K562 (cell line): ENCODE data around the gene CLDN7. TPM values are rescaled to one million over a fixed set of nuclear protein-coding genes. Genes with fewer than 3 reads are reported as not detected.
A peak's percentile ranks its signal among the peaks of the same experiment; 100 is the strongest.

Experiments
- CCAR2 ChIP-seq: fragments of 200-400 bp; formaldehyde crosslinking; IDR thresholded peaks from 2 replicates; pipeline ENCODE4 v1.6.1; 2017; ENCODE audit warnings: mild to moderate bottlenecking, low read depth, low read length
- EGR1 ChIP-seq: fragments of 450-650 bp; conservative IDR thresholded peaks from 2 replicates; pipeline ENCODE4 v1.6.1; 2017; ENCODE audit warnings: mild to moderate bottlenecking
- ETV5 ChIP-seq: sonication (generic); formaldehyde crosslinking; IDR thresholded peaks from 2 replicates; pipeline ENCODE4 v1.4.0; 2020; ENCODE audit warnings: low read depth, mild to moderate bottlenecking, missing genetic modification reagents
- FOXP1 ChIP-seq: sonication (generic); formaldehyde crosslinking; IDR thresholded peaks from 2 replicates; pipeline ENCODE4 v1.8.0; 2022; ENCODE audit warnings: mild to moderate bottlenecking, missing genetic modification reagents
- GMEB1 ChIP-seq: fragments of 250-450 bp; sonication (Bioruptor Pico); IDR thresholded peaks from 2 replicates; pipeline ENCODE4 v1.4.0; 2020; ENCODE audit warnings: mild to moderate bottlenecking
- HMG20A ChIP-seq: fragments of 450-650 bp; formaldehyde crosslinking; conservative IDR thresholded peaks from 2 replicates; pipeline ENCODE4 v1.4.0; 2020; ENCODE audit warnings: mild to moderate bottlenecking, mixed read lengths
- HNRNPH1 ChIP-seq: fragments of 200-400 bp; formaldehyde crosslinking; optimal IDR thresholded peaks from 2 replicates; pipeline ENCODE3; 2017; ENCODE audit warnings: low read depth, mild to moderate bottlenecking, low read length, moderate library complexity
- HSF4 ChIP-seq: fragments of 250-450 bp; sonication (Bioruptor Pico); IDR thresholded peaks from 2 replicates; pipeline ENCODE4 v2.1.2; 2022; ENCODE audit warnings: mild to moderate bottlenecking, moderate library complexity, borderline replicate concordance
- ILF3 ChIP-seq: fragments of 450-650 bp; IDR thresholded peaks from 2 replicates; pipeline ENCODE4 v1.6.1; 2018; ENCODE audit warnings: antibody characterized with exemption, mild to moderate bottlenecking, moderate library complexity, borderline replicate concordance
- KAT7 ChIP-seq: sonication (generic); formaldehyde crosslinking; IDR thresholded peaks from 2 replicates; pipeline ENCODE4 v1.8.0; 2022; ENCODE audit warnings: missing genetic modification reagents, mild to moderate bottlenecking, borderline replicate concordance
- KHSRP ChIP-seq: fragments of 450-650 bp; IDR thresholded peaks from 2 replicates; pipeline ENCODE4 v1.6.1; 2017
- LCOR ChIP-seq: sonication (generic); formaldehyde crosslinking; IDR thresholded peaks from 2 replicates; pipeline ENCODE4 v1.8.0; 2022; ENCODE audit warnings: mild to moderate bottlenecking, missing genetic modification reagents
- MAX ChIP-seq: sonication (generic); formaldehyde crosslinking; IDR thresholded peaks from 2 replicates; pipeline ENCODE4 v1.9.0; 2022; ENCODE audit warnings: mild to moderate bottlenecking, missing genetic modification reagents
- MEF2D ChIP-seq: conservative IDR thresholded peaks from 2 replicates; pipeline ENCODE4 v1.6.1; 2016; ENCODE audit warnings: low read depth, missing genetic modification characterization, missing compliant biosample characterization
- SUPT5H ChIP-seq: fragments of 450-650 bp; IDR thresholded peaks from 2 replicates; pipeline ENCODE4 v1.6.1; 2016
- TBL1XR1 ChIP-seq, 2 experiments: IDR thresholded peaks; 2 replicates each; pipeline ENCODE4 v1.6.1; 2012; ENCODE audit warnings: improper control_type of control experiment in 2 of 2, low read length in 2 of 2, mild to moderate bottlenecking in 1 of 2
- USF1 ChIP-seq: sonication (generic); formaldehyde crosslinking; IDR thresholded peaks from 2 replicates; pipeline ENCODE4 v1.9.0; 2022; ENCODE audit warnings: mild to moderate bottlenecking, missing genetic modification reagents
- ZBTB34 ChIP-seq: fragments of 250-450 bp; sonication (Bioruptor Pico); IDR thresholded peaks from 2 replicates; pipeline ENCODE4 v1.8.0; 2021; ENCODE audit warnings: mild to moderate bottlenecking, moderate library complexity
- ZFX ChIP-seq: sonication (generic); formaldehyde crosslinking; IDR thresholded peaks from 2 replicates; pipeline ENCODE4 v1.8.0; 2022; ENCODE audit warnings: mild to moderate bottlenecking, missing genetic modification reagents, moderate library complexity
- ZNF282 ChIP-seq: sonication (generic); formaldehyde crosslinking; IDR thresholded peaks from 2 replicates; pipeline ENCODE4 v1.8.1; 2023; ENCODE audit warnings: missing genetic modification reagents
- ZNF586 ChIP-seq: fragments of 450-650 bp; formaldehyde crosslinking; conservative IDR thresholded peaks from 2 replicates; pipeline ENCODE4 v1.4.0; 2020; ENCODE audit warnings: mild to moderate bottlenecking, moderate library complexity
- polyA plus RNA-seq, 8 experiments: library from polyadenylated mRNA; depleted of rRNA in 4 of 8; stranded (reverse) in 5 of 8; unstranded in 3 of 8; fragments of >200 nt; fragmentation: Nextera tagmentation in 2 of 8; fragmentation: Illumina TruSeq in 1 of 8; extraction: Ambion mirVana in 2 of 8; extraction: Trizol in 1 of 8; gene quantifications; 2 replicates each; pipeline versions ENCODE4 v1.2.1 to v1.2.3, GENCODE V29; 2011 to 2014; ENCODE audit warnings: inconsistent platforms in 1 of 8, missing spikeins in 1 of 8
- total RNA-seq, 7 experiments: library from RNA; depleted of rRNA in 6 of 7; stranded (reverse); fragments of >200 nt in 6 of 7; fragmentation: Illumina TruSeq in 2 of 7; extraction: Trizol in 2 of 7; gene quantifications; 2 replicates each; pipeline versions ENCODE4 v1.2.1 to v1.2.3, GENCODE V29; 2011 to 2021; ENCODE audit warnings: low replicate concordance in 1 of 7
- TF ChIP-seq, protein P1 (sequence below), 2 experiments: fragments of 250-450 bp in 1 of 2; fragments of 450-650 bp in 1 of 2; sonication (Bioruptor Pico) in 1 of 2; IDR thresholded peaks; 2 replicates each; pipeline versions ENCODE4 v1.6.1 to v1.8.0; 2016 to 2021; ENCODE audit warnings: mild to moderate bottlenecking in 2 of 2, moderate library complexity in 2 of 2, missing compliant biosample characterization in 1 of 2, missing genetic modification characterization in 1 of 2

The CLDN7 gene
- total and polyA plus RNA-seq, 9 of the 15 experiments (the other 6 are each of a cell fraction or from before 2014, with no cell fraction given) = 2.2 to 14.5 (median 7.6) TPM

GRCh38 chr17:7281074-7281952 lies 19.0 kb upstream of the CLDN7 start, which contains the start of gene SLC2A4 (continued):
- TF ChIP-seq ZFX (CRISPR knock-in tag) = peak; percentile 34; the same call in 1 of the 2 replicates
- no peak for TF ChIP-seq FOXP1 (CRISPR knock-in tag)
- no peak for TF ChIP-seq ZBTB34 (CRISPR knock-in tag)
- no peak for TF ChIP-seq LCOR (CRISPR knock-in tag)
- TF ChIP-seq ZNF282 (CRISPR knock-in tag) = no peak
- peak; percentile 73 for TF ChIP-seq MAX (CRISPR knock-in tag)
- peak; percentile 70 for TF ChIP-seq EGR1
- peak; percentile 65; the same call in 1 of the 2 replicates for TF ChIP-seq MEF2D (tag)
- TF ChIP-seq TBL1XR1 (IDR thresholded peaks at IDR 0.05; ENCODE audit: low read length in 2 of 2) = no peak
- TF ChIP-seq HNRNPH1 = no peak
- TF ChIP-seq SUPT5H = no peak
- TF ChIP-seq HSF4 (CRISPR knock-in tag) = no peak
- TF ChIP-seq HMG20A (CRISPR knock-in tag) = no peak
- TF ChIP-seq KAT7 (CRISPR knock-in tag) = 0 out of 2 replicates have a peak, but pooled peaks have one; percentile 12
- TF ChIP-seq GMEB1 = no peak
- peak; percentile 46; the same call in 1 of the 2 replicates for TF ChIP-seq USF1 (CRISPR knock-in tag)
- TF ChIP-seq, protein P1, sequence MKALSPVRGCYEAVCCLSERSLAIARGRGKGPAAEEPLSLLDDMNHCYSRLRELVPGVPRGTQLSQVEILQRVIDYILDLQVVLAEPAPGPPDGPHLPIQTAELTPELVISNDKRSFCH (CRISPR knock-in tag; IDR thresholded peaks at IDR 0.05) = no peak
- TF ChIP-seq, protein P1 (tag; IDR thresholded peaks at IDR 0.05) = no peak
- TF ChIP-seq ZNF586 (CRISPR knock-in tag) = no peak
- TF ChIP-seq KHSRP = no peak
- TF ChIP-seq CCAR2 = no peak
- no peak for TF ChIP-seq ETV5
- TF ChIP-seq ILF3 = no peak
